Adrenal gland (tissue), 12 donors: Measurements from ENCODE around the gene ADAMTSL1. TPM values are rescaled to one million over a fixed set of nuclear protein-coding genes. Genes with fewer than 3 reads are reported as not detected.

Experiments
- DNase-seq, 7 donors: peaks; one replicate each; pipeline ENCODE4 v3.0.0-alpha.2; 2019 to 2020
- H3K27ac ChIP-seq, 5 donors: fragments of 200-600 bp; sonication (generic) in 4 of 5; 1 replicate in 3 of 5; 2 replicates in 2 of 5; pipeline versions ENCODE4 v1.5.1 to v1.8.0; 2016 to 2020; ENCODE audit warnings: mild to moderate bottlenecking in 1 of 5
- H3K27me3 ChIP-seq: fragments of 200-600 bp; 2 replicates; pipeline ENCODE4 v1.8.0; 2021
- H3K36me3 ChIP-seq, 2 donors: fragments of 200-600 bp; replicated peaks in 1 of 2; 1 replicate in 1 of 2; 2 replicates in 1 of 2; pipeline versions ENCODE4 v1.5.1 to v1.8.0; 2018 to 2022
- H3K4me1 ChIP-seq, 2 donors: fragments of 200-600 bp; replicated peaks in 1 of 2; 1 replicate in 1 of 2; 2 replicates in 1 of 2; pipeline versions ENCODE4 v1.5.1 to v1.8.0; 2018 to 2021
- H3K4me3 ChIP-seq, 4 donors: fragments of 200-600 bp; sonication (generic) in 3 of 4; one replicate each; pipeline ENCODE4 v1.5.1; 2016 to 2018
- H3K9me3 ChIP-seq, 3 donors: fragments of 200-600 bp; sonication (generic) in 1 of 3; replicated peaks in 1 of 3; 1 replicate in 2 of 3; 2 replicates in 1 of 3; pipeline versions ENCODE4 v1.5.1 to v1.8.0; 2016 to 2021
- CTCF ChIP-seq, 6 experiments: fragments of 450-650 bp in 4 of 6; fragments of 200-600 bp in 2 of 6; sonication (generic) in 1 of 6; IDR thresholded peaks; 1 replicate in 5 of 6; 2 replicates in 1 of 6; pipeline versions ENCODE4 v1.5.1 to v1.8.0; 2016 to 2021; ENCODE audit warnings: antibody characterized with exemption in 6 of 6, mild to moderate bottlenecking in 2 of 6, moderate library complexity in 1 of 6
- POLR2A ChIP-seq, 2 donors: fragments of 450-650 bp; IDR thresholded peaks; one replicate each; pipeline ENCODE4 v1.6.1; 2017; ENCODE audit warnings: antibody characterized with exemption in 2 of 2, mild to moderate bottlenecking in 2 of 2, moderate library complexity in 1 of 2
- WGBS, 4 donors: extraction: QIAGEN DNeasy Blood & Tissue Kit in 2 of 4; methylation state at CpG; one replicate each; pipeline versions ENCODE4 v1.1.5 to v1.1.7; 2013 to 2017; 5-methylcytosine and 5-hydroxymethylcytosine counted together
- intact Hi-C, 2 donors: fragments of 100-400 bp; cut with DNase I; formaldehyde crosslinking; loops; one replicate each; pipeline versions ENCODE4 v1.14.1 to v1.15.0; 2022 to 2023
- polyA plus RNA-seq, 3 donors: library from polyadenylated mRNA; stranded (reverse); fragments of 200-250 nt in 2 of 3; fragments of 350-450 nt in 1 of 3; fragmentation: Illumina TruSeq in 1 of 3; extraction: RNeasy Lipid Tissue Mini Kit (QIAGEN cat#74804) in 1 of 3; gene quantifications; one replicate each; pipeline ENCODE4 v1.2.3, GENCODE V29; 2013 to 2014
- total RNA-seq, 9 donors: library from RNA; depleted of rRNA in 4 of 9; stranded (reverse); fragments of >200 nt in 4 of 9; fragments of 120-200 nt in 1 of 9; fragmentation: NEBNext Ultra II Directional in 1 of 9; extraction: Animal tissue kit (Norgen Biotek cat#: 25700) in 1 of 9; gene quantifications; one replicate each; pipeline versions ENCODE4 v1.1.0 to v1.2.4, GENCODE V29; 2013 to 2023
- donor health status: healthy with polysubstance abuse.
- donor health status: Bipolar disorder and iron deficiency.
- donor health status: DM: yes; HTN: yes; CAD: no.
- donor health status: DM: no; HTN: no; CAD: no.
- donor health status: DM: no; HTN: no; CAD: no.
- donor health status: DM: yes; HTN: yes; CAD: no.

Gene ADAMTSL1
- total and polyA plus RNA-seq, 12 donors, result 4.9 to 38.1 (median 20.6) TPM

- Histone ChIP-seq H3K27ac (no peak overlapping the region), H3K9me3 (no peaks in the 10 kb centered on the region), H3K27me3 (no peaks in the 10 kb centered on the region), H3K36me3 (no peaks in the 10 kb centered on the region), H3K4me3 (no peak overlapping the region), H3K4me1 (peaks cover 6 to 12% of the 10 kb centered on the region in 2 donors)
- no peak for DNase-seq
- intact Hi-C loops, result no loop called here
- TF ChIP-seq CTCF (IDR thresholded peaks at IDR 0.05), result no peak
- no peak for TF ChIP-seq POLR2A (IDR thresholded peaks at IDR 0.05)
- 50 to 61% (median 58%) methylated on average over 1 of the region's 1 CpG for WGBS, 4 donors
These were observed 99.1 kb downstream of the ADAMTSL1 start for GRCh38 chr9:18573021-18573556.

- Histone ChIP-seq H3K36me3 (no peaks in the 10 kb centered on the region), H3K4me1 (no peaks in the 10 kb centered on the region), H3K27me3 (no peaks in the 10 kb centered on the region), H3K9me3 (no peaks in the 10 kb centered on the region), H3K27ac (no peak overlapping the region), H3K4me3 (no peak overlapping the region)
- intact Hi-C loops, result no loop called here
- WGBS, 4 donors, result 52 to 78% (median 64%) methylated on average over 1 of the region's 1 CpG
- TF ChIP-seq CTCF (IDR thresholded peaks at IDR 0.05) (no peak), POLR2A (IDR thresholded peaks at IDR 0.05) (no peak)
- no peak for DNase-seq
These were observed 101.7 kb downstream of the ADAMTSL1 start for GRCh38 chr9:18575686-18576085.

GRCh38 chr9:18579536-18579935, 105.6 kb downstream of the ADAMTSL1 start:
- Histone ChIP-seq H3K4me1 (no peaks in the 10 kb centered on the region), H3K27ac (no peak overlapping the region), H3K4me3 (no peak overlapping the region), H3K9me3 (no peaks in the 10 kb centered on the region), H3K27me3 (no peaks in the 10 kb centered on the region), H3K36me3 (no peaks in the 10 kb centered on the region)
- DNase-seq, result no peak
- intact Hi-C loops, result no loop called here
- 89 to 92% (median 91%) methylated on average over 2 of the region's 2 CpGs for WGBS, 4 donors
- TF ChIP-seq CTCF (IDR thresholded peaks at IDR 0.05) (no peak), POLR2A (IDR thresholded peaks at IDR 0.05) (no peak)

- H3K27ac ChIP-seq, result no peak overlapping the region
- no peaks in the 10 kb centered on the region for H3K9me3 ChIP-seq
- no peak overlapping the region for H3K4me3 ChIP-seq
- H3K27me3 ChIP-seq, result no peaks in the 10 kb centered on the region
- no peaks in the 10 kb centered on the region for H3K36me3 ChIP-seq
- DNase-seq, result no peak
- no peaks in the 10 kb centered on the region for H3K4me1 ChIP-seq
- 81 to 93% (median 85%) methylated on average over 1 of the region's 1 CpG for whole genome bisulfite sequencing, 4 donors
- no peak for TF ChIP-seq CTCF (IDR thresholded peaks at IDR 0.05)
- intact Hi-C loops, result no loop called here
These were observed 106.2 kb downstream of the ADAMTSL1 start for GRCh38 chr9:18580151-18580550.
